H1 (cell line): ENCODE measurements around the gene SLC16A11. TPM values are rescaled to one million over a fixed set of nuclear protein-coding genes. Genes with fewer than 3 reads are reported as not detected.

Source experiments
- ATF3 ChIP-seq: IDR thresholded peaks from 2 replicates; pipeline ENCODE4 v1.6.1; 2011; ENCODE audit warnings: low read depth, mild to moderate bottlenecking, low read length; ENCODE audit not compliant: insufficient read depth
- CEBPB ChIP-seq: IDR thresholded peaks from 2 replicates; pipeline ENCODE4 v1.6.1; 2012; ENCODE audit warnings: low read depth, low read length
- CTCF ChIP-seq, 3 experiments: IDR thresholded peaks; 1 replicate in 2 of 3; 2 replicates in 1 of 3; pipeline versions ENCODE4 v1.5.1 to v1.6.1; 2011; ENCODE audit warnings: low read length in 3 of 3, mild to moderate bottlenecking in 3 of 3, inconsistent platforms in 2 of 3, low read depth in 1 of 3, moderate library complexity in 1 of 3; ENCODE audit not compliant: insufficient read depth in 1 of 3; ENCODE audit errors: control extremely low read depth in 1 of 3
- E2F6 ChIP-seq: IDR thresholded peaks from 2 replicates; pipeline ENCODE4 v1.6.1; 2012; ENCODE audit warnings: inconsistent platforms
- FOSL1 ChIP-seq: IDR thresholded peaks from 2 replicates; pipeline ENCODE4 v1.6.1; 2011; ENCODE audit warnings: mild to moderate bottlenecking, low read depth, low read length, moderate library complexity; ENCODE audit not compliant: insufficient read depth
- GABPA ChIP-seq: IDR thresholded peaks from 2 replicates; pipeline ENCODE4 v1.6.1; 2011; ENCODE audit warnings: mild to moderate bottlenecking, low read length, moderate library complexity, borderline replicate concordance; ENCODE audit not compliant: insufficient read depth
- GTF2F1 ChIP-seq: IDR thresholded peaks from 2 replicates; pipeline ENCODE4 v1.6.1; 2012; ENCODE audit warnings: low read depth, low read length, improper control_type of control experiment, borderline replicate concordance
- JUND ChIP-seq: IDR thresholded peaks from 2 replicates; pipeline ENCODE4 v1.6.1; 2011; ENCODE audit warnings: mild to moderate bottlenecking, improper control_type of control experiment, low read length
- KDM1A ChIP-seq: fragments of 200-600, 300-600 bp; sonication (generic); IDR thresholded peaks from 2 replicates; pipeline ENCODE4 v1.7.1; 2016; ENCODE audit warnings: mild to moderate bottlenecking, low read length, borderline replicate concordance
- KDM4A ChIP-seq: IDR thresholded peaks from one replicate; pipeline ENCODE4 v1.7.1; 2012; ENCODE audit warnings: low read depth, mild to moderate bottlenecking, moderate library complexity, low read length, inconsistent platforms; ENCODE audit not compliant: severe bottlenecking
- MAX ChIP-seq: IDR thresholded peaks from 2 replicates; pipeline ENCODE4 v1.6.1; 2012; ENCODE audit warnings: inconsistent platforms
- PHF8 ChIP-seq: fragments of 200-600 bp; sonication (generic); conservative IDR thresholded peaks from 2 replicates; pipeline ENCODE4 v1.7.1; 2012; ENCODE audit warnings: low read depth, mild to moderate bottlenecking, inconsistent platforms, low read length, moderate library complexity
- POLR2A ChIP-seq, 2 experiments: IDR thresholded peaks; 1 replicate in 1 of 2; 2 replicates in 1 of 2; pipeline ENCODE4 v1.6.1; 2011; ENCODE audit warnings: low read depth in 2 of 2, low read length in 2 of 2, mild to moderate bottlenecking in 2 of 2; ENCODE audit errors: control extremely low read depth in 1 of 2
- POU5F1 ChIP-seq: IDR thresholded peaks from 2 replicates; pipeline ENCODE4 v1.6.1; 2011; ENCODE audit warnings: low read depth, mild to moderate bottlenecking, low read length, moderate library complexity
- RAD21 ChIP-seq, 2 experiments: IDR thresholded peaks in 1 of 2; conservative IDR thresholded peaks in 1 of 2; 2 replicates each; pipeline ENCODE4 v1.6.1; 2011; ENCODE audit warnings: low read depth in 2 of 2, low read length in 2 of 2, improper control_type of control experiment in 1 of 2, inconsistent platforms in 1 of 2, mild to moderate bottlenecking in 1 of 2, moderate library complexity in 1 of 2
- SP1 ChIP-seq: IDR thresholded peaks from 2 replicates; pipeline ENCODE4 v1.6.1; 2011; ENCODE audit warnings: low read depth, low read length
- TBP ChIP-seq: IDR thresholded peaks from 2 replicates; pipeline ENCODE4 v1.6.1; 2011; ENCODE audit warnings: low read depth, low read length, improper control_type of control experiment
- TCF12 ChIP-seq: IDR thresholded peaks from 2 replicates; pipeline ENCODE4 v1.6.1; 2011; ENCODE audit warnings: low read depth, mild to moderate bottlenecking, low read length
- ZNF274 ChIP-seq: IDR thresholded peaks from 2 replicates; pipeline ENCODE4 v1.7.0; 2012; ENCODE audit warnings: low read length, borderline replicate concordance; ENCODE audit errors: extremely low read depth
- polyA plus RNA-seq, 7 experiments: library from polyadenylated mRNA; depleted of rRNA in 3 of 7; stranded (reverse) in 5 of 7; unstranded in 2 of 7; fragments of >200 nt in 5 of 7; fragments of 200-250 nt in 2 of 7; gene quantifications; 1 replicate in 5 of 7; 2 replicates in 1 of 7; 4 replicates in 1 of 7; pipeline versions ENCODE4 v1.2.1 to v1.2.3, GENCODE V29; 2011 to 2013; ENCODE audit warnings: missing spikeins in 2 of 7, mixed read lengths in 2 of 7
- total RNA-seq: library from RNA; stranded (reverse); fragmentation: NEBNext Ultra II Directional; extraction: Animal tissue kit (Norgen Biotek cat#: 25700); gene quantifications from 2 replicates; pipeline ENCODE4 v1.2.1, GENCODE V29; 2021

The SLC16A11 gene
- total and polyA plus RNA-seq, 2 of the 8 experiments (the other 6 are each of a cell fraction or from before 2014, with no cell fraction given): 0.35 to 0.39 TPM

- TF ChIP-seq E2F6 (no peak), KDM4A (no peak), GTF2F1 (no peak), CTCF (IDR thresholded peaks at IDR 0.05; ENCODE audit: control extremely low read depth in 1 of 3, insufficient read depth in 1 of 3, low read depth in 1 of 3, low read length in 3 of 3) (no peak), KDM1A (no peak), MAX (peak; percentile 10; the same call in 1 of the 2 replicates), SP1 (no peak), ATF3 (no peak), TBP (no peak), ZNF274 (no peak), CEBPB (no peak), RAD21 (IDR thresholded peaks at IDR 0.05 in 1 of 2, conservative IDR thresholded peaks at IDR 0.05 in 1 of 2; ENCODE audit: low read depth in 2 of 2, low read length in 2 of 2) (no peak), POLR2A (IDR thresholded peaks at IDR 0.05; ENCODE audit: control extremely low read depth in 1 of 2, low read depth in 2 of 2, low read length in 2 of 2) (no peak; a peak in 1 of 3 replicates), TCF12 (0 out of 2 replicates have a peak, but pooled peaks have one; percentile 79), JUND (no peak), PHF8 (0 out of 2 replicates have a peak, but pooled peaks have one; percentile 39), POU5F1 (no peak), FOSL1 (no peak), GABPA (no peak)
Observed at GRCh38 chr17:7022781-7023571, 20.9 kb downstream of the SLC16A11 start, which contains the start of gene BCL6B (continued).
